NOMO-1 treated with DMSO at 0.1 percent for 48 hours (cell line): Measurements from ENCODE around the gene DSG2.
"Not testable (repeated sequence)": the region's sequence is repeated elsewhere in the genome, so short reads cannot be mapped to it uniquely, and the experiment has no call there.

Experiments
- DNase-seq: peaks from one replicate; lab custom pipeline; 2025; ENCODE audit not compliant: unreplicated experiment; lab: John Stamatoyannopoulos, UW

DSG2 gene

GRCh38 chr18:31497836-31498573, at the start of gene DSG2:
TSS of gene DSG2 (plus strand) at chr18:31498177. CDS start at chr18:31498252, 75 bp downstream.
- no peak for DNase-seq

- no peak for DNase-seq
Measured at GRCh38 chr18:31450409-31450808, 47.6 kb upstream of the DSG2 start.

- no peak for DNase-seq
Measured at GRCh38 chr18:31451625-31452024, 46.4 kb upstream of the DSG2 start.

GRCh38 chr18:31454066-31454708, 43.8 kb upstream of the DSG2 start:
- no peak for DNase-seq

GRCh38 chr18:31469629-31470028, 28.3 kb upstream of the DSG2 start:
- DNase-seq, result no peak

GRCh38 chr18:31478688-31479087, 19.3 kb upstream of the DSG2 start:
- DNase-seq, result no peak

GRCh38 chr18:31482051-31482450, 15.9 kb upstream of the DSG2 start:
- DNase-seq, result no peak

GRCh38 chr18:31483396-31483795, 14.6 kb upstream of the DSG2 start:
- no peak for DNase-seq

- no peak for DNase-seq
Measured at GRCh38 chr18:31484461-31484860, 13.5 kb upstream of the DSG2 start.

GRCh38 chr18:31486165-31486564, 11.8 kb upstream of the DSG2 start:
- DNase-seq, result no peak

GRCh38 chr18:31487246-31488015, 10.5 kb upstream of the DSG2 start:
- no peak for DNase-seq

- no peak for DNase-seq
Measured at GRCh38 chr18:31489311-31489710, 8.7 kb upstream of the DSG2 start.

GRCh38 chr18:31490387-31490786, 7.6 kb upstream of the DSG2 start:
- no peak for DNase-seq

GRCh38 chr18:31490833-31491232, 7.1 kb upstream of the DSG2 start:
- no peak for DNase-seq

GRCh38 chr18:31491586-31491985, 6.4 kb upstream of the DSG2 start:
- DNase-seq, result no peak

- no peak for DNase-seq
Measured at GRCh38 chr18:31492671-31493070, 5.3 kb upstream of the DSG2 start.

GRCh38 chr18:31493171-31493570, 4.8 kb upstream of the DSG2 start:
- DNase-seq, result no peak

GRCh38 chr18:31493941-31494340, 4.0 kb upstream of the DSG2 start:
- no peak for DNase-seq

GRCh38 chr18:31494705-31495244, 3.2 kb upstream of the DSG2 start:
- DNase-seq, result not testable (repeated sequence)

- no peak for DNase-seq
Measured at GRCh38 chr18:31497404-31497835, 557 bp upstream of the DSG2 start.
